HFF-Myc (cell line): ENCODE results near the gene OR5H2.

Source experiments
- DNase-seq: peaks from one replicate; pipeline ENCODE4 v3.0.0-alpha.2; 2011; ENCODE audit warnings: low read depth; ENCODE audit errors: extremely low read depth
- H3K4me3 ChIP-seq: replicated peaks from 2 replicates; pipeline ENCODE4 v1.5.1; 2011; ENCODE audit warnings: low read depth, mild to moderate bottlenecking, control low read depth, low read length
- TF ChIP-seq, protein P1 (sequence below): IDR thresholded peaks from 2 replicates; pipeline ENCODE4 v1.5.1; 2012; ENCODE audit warnings: mild to moderate bottlenecking, low read depth, low read length, control low read depth; ENCODE audit errors: missing control alignments

Gene OR5H2

DNA sequence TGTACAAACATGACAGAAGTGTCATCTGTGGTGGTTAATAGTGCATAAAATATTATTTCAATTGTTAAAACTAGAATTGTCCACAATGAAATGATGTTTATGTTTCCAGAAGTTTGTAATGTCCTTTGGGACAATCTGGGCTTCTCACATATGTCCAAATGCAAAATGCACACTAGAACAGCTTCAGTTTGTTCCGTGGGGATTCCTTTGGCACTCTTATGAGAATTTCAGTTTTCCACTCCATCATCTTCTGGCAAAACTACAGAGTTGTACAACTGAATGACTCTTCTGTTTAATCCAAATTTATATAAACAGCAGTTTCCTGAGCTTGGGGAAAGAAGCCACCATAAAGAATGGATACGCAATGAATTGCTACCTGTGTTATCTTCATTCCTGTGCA is 20.3 kb upstream of the OR5H2 start:
- H3K4me3 ChIP-seq, result no peak overlapping the region
- TF ChIP-seq, protein P1, sequence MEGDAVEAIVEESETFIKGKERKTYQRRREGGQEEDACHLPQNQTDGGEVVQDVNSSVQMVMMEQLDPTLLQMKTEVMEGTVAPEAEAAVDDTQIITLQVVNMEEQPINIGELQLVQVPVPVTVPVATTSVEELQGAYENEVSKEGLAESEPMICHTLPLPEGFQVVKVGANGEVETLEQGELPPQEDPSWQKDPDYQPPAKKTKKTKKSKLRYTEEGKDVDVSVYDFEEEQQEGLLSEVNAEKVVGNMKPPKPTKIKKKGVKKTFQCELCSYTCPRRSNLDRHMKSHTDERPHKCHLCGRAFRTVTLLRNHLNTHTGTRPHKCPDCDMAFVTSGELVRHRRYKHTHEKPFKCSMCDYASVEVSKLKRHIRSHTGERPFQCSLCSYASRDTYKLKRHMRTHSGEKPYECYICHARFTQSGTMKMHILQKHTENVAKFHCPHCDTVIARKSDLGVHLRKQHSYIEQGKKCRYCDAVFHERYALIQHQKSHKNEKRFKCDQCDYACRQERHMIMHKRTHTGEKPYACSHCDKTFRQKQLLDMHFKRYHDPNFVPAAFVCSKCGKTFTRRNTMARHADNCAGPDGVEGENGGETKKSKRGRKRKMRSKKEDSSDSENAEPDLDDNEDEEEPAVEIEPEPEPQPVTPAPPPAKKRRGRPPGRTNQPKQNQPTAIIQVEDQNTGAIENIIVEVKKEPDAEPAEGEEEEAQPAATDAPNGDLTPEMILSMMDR, result no peak
- DNase-seq, result no peak

DNA sequence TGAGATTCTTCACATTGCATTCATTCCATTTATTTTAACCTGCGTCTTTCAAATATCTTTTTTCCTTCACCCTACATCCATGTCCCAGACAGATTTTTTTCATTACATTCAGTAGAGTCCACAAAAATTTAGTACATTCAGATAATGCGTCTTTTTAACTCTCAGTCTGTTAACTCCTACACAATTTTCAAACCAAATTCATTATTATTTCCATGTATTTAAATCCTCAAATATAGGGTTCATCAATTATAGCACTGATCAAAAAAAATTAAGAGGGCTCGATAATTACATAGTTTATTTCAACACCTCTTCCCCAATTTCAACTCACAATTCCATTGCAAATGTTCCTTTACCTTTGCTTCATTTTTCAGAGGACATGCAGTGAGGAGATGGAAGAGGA is 18.4 kb upstream of the OR5H2 start, which contains the start of gene OR5H6:
Gene OR5H6 (plus strand): TSS at position 301 of the 400 bp plus-strand sequence. CDS start 89 bp downstream, at position 390.
- no peak for DNase-seq
- no peak within 1 kb of the TSS for H3K4me3 ChIP-seq
- TF ChIP-seq, protein P1, result no peak

DNA sequence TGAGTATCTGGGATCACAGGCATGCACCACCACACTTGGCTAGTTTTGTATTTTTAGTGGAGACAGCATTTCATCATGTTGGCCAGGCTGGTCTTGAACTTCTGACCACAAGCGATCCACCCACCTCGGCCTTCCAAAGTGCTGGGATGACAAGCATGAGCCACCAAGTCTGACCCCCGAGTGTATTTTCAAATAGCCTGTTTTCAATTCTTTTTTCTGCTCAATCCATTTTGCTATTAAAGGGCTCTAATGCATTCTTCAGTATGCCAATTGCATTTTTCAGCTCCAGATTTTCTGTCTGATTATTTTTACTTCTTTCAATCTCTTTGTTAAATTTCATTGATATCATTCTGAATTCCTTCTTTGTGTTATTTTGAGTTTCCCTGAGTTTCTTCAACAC is 12.5 kb upstream of the OR5H2 start:
- no peak for DNase-seq
- no peak overlapping the region for H3K4me3 ChIP-seq
- TF ChIP-seq, protein P1, result no peak

DNA sequence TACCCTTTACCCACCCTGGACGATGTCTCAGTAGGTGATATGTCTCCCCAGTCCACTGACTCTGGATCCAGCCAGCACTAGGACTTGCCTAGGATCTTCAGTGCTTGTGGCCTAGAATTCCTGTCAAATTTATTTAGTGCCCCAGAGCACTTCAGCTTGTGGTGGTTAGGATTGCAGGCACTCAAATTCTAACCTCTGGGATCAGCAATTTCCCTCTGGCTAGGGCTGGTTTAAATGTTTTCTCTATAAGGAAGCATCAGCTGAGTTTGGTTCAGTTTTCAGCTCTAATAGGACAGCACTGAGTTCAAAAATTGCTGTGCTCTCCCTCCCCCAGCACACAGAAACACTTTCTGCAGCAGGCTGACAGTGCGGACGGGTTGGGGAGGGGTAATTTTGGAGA is 10.2 kb upstream of the OR5H2 start:
- TF ChIP-seq, protein P1, result no peak
- no peak for DNase-seq

DNA sequence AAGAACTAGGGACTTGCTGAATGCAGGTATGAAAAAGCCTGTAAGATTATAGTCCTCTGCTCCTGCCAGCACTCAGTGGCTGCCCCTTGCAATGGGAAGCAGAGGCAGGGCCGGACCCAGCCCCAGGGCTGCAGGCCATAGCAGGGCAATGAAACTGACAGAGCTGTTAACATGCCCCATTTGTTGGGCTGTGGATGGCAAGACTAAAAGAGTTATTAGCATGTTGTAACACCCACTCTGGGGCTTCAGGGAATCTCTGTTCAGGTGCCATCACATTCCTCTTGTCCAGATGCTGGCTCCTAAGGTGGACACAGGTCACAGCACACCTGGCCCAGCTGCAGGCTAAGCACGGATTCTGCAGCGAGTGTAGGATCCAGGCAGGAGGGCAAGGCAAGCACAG is 7.4 kb upstream of the OR5H2 start:
- no peak for DNase-seq
- H3K4me3 ChIP-seq, result no peak overlapping the region
- TF ChIP-seq, protein P1, result no peak

More for the DNA sequence above, 10.2 kb upstream of the OR5H2 start:
- H3K4me3 ChIP-seq, result no peak overlapping the region

DNA sequence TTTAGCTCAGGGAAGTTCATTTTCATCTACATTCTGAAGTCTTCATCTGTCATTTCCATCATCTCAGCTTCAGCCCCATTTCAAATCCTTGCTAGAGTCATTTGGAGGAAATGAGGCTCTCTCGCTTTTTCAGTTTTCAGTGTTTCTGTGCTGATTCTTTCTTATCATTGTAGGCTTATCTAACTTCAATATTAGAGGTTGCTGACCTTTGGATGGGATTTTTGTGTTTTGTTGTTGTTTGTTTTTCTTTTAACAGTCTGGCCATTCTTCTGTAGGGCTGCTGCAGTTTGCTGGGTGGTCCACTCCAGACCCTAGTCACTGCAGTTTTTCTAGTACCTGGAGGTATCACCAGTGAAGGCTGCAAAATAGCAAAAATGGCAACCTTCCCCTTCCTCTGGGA is 8.6 kb downstream of the OR5H2 start:
- TF ChIP-seq, protein P1, result no peak
- DNase-seq, result no peak
- no peak overlapping the region for H3K4me3 ChIP-seq

DNA sequence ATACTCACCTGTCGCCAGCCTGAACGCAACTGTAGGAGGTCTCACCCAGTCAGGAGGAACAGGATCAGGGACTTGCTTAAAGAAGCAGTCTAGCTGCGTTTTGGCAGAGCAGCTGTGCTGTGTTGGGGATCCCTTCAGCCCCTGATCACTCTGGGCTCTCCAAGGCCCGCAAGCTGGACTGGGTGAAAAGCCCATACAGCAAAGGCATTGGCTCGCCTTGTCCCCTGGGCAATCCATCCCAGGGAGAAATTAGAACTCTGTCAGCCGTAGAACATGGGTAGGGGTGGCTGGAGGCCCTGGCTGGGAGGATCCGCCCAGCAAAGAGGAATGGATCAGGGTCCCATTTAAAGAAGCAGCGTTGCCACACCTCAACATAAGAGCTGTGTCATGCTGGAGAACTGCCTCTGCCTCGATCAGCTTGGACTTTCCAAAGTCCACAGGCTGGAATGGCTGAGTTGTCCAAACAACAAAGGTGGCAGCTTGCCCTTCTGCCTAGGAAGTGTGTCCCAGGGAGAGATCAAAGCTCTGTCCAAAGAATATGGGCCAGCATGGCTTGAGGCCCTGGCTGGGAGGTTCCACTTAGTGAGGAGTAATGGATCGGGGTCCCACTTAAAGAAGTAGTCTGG is 9.1 kb downstream of the OR5H2 start:
- no peak overlapping the region for H3K4me3 ChIP-seq
- TF ChIP-seq, protein P1, result no peak
- no peak for DNase-seq
